HG03175 (cell line): ENCODE data around the gene MAN1C1.
"Not testable (repeated sequence)": the region's sequence is repeated elsewhere in the genome, so short reads cannot be mapped to it uniquely, and the experiment has no call there.

Experiments
- ATAC-seq: cut with Tn5 transposase; IDR thresholded peaks from one replicate; pipeline ENCODE4 v1.9.1; 2021; ENCODE audit warnings: mild to moderate bottlenecking, moderate library complexity; ENCODE audit not compliant: unreplicated experiment

MAN1C1 gene

GRCh38 chr1:25732821-25733220 lies 116.2 kb downstream of the MAN1C1 start:
- no peak for ATAC-seq

GRCh38 chr1:25733271-25733670 lies 116.7 kb downstream of the MAN1C1 start:
- no peak for ATAC-seq

DNA sequence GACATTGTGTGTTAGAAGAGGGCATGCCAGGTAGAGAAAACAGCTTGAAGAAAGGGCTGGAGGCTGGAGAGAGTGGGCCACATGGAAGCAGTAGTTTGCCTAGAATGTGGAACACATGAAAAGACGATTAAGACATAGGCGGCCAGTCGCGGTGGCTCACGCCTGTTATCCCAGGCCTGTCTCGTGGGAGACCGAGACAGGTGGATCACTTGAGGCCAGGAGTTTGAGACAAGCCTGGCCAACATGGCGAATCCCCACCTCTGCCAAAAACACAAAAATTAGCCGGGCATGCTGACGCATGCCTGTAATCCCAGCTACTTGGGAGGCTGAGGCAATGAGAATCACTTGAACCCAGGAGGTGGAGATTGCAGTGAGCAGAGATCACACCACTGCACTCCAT lies 118.4 kb downstream of the MAN1C1 start:
- not testable (repeated sequence) for ATAC-seq

DNA sequence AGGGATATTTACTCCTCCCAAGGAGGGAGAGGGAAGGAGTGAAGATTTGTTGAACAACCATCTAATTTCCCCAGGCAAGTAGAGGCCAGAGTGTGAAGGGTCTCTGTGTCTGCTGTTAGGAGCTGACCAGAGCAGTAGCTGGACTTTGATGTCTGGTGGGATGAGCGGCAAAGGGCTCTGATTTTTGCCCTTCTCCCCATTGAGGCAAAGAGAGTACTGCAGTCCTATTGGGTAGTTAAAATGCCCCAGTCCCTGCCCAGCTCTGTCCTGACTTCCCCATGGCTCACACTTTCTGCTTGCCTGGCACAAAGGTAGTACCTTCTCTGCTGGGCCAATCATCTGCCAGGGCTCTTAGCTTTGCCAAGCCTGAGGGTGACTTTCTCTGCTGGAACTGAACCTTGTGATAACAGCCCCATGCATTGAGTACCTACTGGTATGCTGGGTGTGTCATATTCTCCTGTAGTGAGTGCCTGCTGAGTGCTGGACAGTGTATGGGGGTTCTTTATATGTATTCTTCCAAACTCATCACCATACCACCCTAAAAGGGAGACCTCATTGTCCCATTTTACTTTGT lies 119.5 kb downstream of the MAN1C1 start:
- ATAC-seq = no peak

GRCh38 chr1:25737130-25737529 lies 120.5 kb downstream of the MAN1C1 start:
- no peak for ATAC-seq

GRCh38 chr1:25738499-25738898 lies 121.9 kb downstream of the MAN1C1 start:
- no peak for ATAC-seq

DNA sequence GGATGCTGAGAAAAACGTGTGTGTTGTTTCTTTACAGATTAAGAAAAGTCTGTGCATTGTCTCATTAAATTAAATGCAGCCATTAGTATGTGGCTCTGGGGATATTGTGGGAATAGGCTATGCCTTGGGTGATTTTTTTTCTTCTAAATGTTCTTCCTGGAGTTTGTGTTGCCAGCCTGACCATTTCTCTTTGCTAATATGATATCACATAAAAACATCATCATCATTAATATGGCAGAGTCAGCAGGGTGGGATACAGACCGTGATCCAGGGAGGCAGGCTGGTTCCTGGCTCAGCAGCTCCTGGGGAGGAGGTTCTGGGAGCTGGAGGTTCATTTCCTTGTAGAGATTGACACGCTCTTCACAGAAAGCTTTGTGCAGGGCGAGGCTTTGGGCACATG lies 122.8 kb downstream of the MAN1C1 start:
- no peak for ATAC-seq

DNA sequence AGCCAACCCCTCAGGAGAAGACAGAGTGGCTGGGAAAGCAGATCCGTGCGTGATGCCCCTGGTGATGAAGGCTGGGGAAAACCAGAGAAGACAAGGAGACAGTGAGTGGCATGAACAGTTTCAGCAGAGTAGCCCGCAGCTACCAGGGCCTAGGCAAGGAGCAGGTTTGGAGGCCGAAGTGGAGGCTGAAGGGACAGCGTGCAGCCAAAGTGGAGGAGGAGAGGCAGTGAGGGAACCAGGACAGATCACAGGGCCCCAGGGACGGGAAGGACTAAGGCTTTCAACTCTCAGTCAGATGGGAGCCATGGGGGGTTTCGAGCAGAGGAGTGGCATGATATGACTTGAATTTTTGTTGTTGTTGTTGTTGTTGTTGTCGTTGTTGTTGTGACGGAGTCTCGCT lies 123.5 kb downstream of the MAN1C1 start:
- no peak for ATAC-seq

DNA sequence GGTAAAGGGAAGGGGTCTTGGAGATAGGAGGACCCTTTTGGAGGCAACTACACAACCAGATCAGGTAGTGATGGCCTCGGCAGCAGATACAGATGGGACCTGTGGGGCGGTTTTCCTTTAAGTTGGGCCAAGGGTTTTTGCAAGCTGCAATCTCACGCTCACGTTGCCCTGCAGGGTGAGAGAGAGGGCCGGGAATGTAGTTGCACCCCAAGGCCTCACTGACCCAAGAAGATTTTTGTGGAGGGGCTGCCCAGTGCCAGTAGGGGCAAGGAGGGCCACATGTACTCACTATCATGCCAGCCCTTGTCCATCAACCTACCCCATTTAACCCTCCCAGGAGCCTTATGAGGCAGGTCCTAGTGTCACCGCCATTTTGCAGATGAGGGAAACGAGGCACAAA lies 125.7 kb downstream of the MAN1C1 start:
- no peak for ATAC-seq

DNA sequence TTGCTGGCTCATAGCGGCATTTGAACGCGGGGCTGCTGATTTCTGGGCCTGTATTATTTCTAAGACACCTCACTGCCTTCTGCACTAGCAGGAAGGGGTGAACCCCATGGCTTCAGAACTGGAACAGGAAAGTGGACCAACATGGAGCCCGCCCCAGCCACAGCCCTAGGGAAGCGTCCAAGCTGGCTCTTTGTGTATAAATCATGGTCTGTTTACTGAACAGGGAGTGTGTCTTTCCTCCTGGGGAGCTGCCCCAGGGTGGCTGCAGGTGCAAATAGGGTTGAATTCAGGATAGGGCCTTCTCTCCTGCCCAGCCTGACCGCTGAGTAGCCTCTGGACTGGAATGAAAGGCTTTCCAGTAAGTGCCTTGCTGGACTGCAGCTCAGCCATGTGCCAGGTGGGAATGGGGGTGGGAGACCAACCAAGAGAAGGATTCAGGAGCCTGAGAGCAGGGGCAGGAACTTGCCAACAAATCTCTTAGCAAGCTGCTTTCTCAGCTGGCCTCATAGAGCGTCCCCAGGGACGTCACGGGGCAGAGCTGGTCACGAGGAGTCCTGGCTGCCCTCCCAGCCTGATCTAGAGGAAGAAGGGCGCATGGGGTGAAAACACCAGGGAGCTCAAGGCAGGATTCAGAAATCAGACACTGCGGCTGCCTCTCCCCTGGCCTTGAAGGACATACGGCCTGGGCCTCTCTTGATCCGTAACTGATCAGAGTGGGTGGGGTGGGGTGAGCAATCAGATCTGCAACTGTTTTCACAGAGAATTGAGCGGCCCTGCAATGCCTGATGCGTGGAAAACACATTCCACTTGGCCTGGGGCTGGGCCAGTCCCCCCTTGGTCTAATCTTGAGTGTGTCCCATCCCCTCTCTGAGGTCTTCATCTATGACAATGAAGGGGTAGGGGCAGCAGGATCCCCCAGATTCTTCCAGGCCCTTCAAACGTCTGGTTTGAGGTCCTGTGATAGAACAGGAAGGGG lies 126.9 kb downstream of the MAN1C1 start:
- no peak for ATAC-seq

DNA sequence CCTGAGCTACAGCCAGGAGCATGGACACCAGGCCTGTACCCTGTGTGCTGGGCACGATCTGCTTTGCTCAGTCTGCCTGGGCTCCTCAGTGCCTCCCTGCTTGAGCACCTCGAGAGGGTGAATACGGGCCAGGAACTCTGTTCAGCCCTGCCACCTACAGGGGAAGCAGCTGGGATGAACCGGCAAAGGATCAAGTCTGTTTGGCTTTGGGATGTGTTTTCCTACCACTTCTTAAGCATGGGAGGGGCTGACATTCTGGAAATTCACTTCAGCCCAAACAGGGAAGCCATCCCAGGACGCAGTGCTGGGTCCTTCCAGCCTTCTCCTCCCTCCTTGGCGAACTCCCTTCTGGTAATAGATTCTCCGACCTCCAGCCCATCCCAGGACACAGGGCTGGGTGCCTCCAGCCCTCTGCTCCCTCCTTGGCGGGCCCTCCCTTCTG lies 127.6 kb downstream of the MAN1C1 start:
- ATAC-seq = no peak

- ATAC-seq = no peak
Measured at GRCh38 chr1:25744636-25745425, 128.2 kb downstream of the MAN1C1 start.

DNA sequence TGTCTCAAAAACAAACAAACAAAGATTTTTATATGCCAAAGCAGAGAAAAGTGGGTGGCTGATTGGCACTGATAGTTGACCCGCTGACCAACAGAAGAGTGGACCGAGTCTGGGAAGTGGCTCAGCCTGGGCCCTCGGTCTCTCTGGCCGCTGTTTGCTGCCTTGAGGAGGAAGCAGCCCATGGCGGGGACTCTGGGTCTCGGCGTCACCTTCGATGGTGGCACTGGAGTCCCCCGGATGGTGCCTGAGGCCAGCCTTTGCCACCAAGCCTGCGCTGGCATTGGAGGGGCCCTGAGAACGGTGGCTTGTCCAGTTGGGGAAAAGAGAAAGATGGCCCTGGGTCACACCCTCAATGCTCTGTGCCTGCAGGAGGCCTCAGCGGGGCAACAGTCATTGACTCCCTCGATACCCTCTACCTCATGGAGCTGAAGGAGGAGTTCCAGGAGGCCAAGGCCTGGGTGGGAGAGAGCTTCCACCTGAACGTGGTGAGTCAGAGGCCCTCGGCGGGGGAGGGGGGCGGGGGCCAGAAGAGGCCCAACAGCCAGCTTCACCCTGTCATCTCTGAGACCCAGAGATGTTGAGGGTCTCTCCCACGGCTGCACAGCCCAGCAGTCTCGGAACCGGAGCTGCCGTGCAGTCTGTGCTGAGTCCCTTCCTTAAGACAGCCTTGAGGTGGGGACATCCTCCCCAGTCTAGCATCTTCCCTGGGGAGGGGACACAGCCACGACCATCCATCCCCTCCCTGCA lies 129.9 kb downstream of the MAN1C1 start:
- ATAC-seq = no peak

- ATAC-seq = no peak
Measured at GRCh38 chr1:25747046-25747719, 130.6 kb downstream of the MAN1C1 start.

- ATAC-seq = no peak
Measured at GRCh38 chr1:25748531-25749205, 132.1 kb downstream of the MAN1C1 start.

GRCh38 chr1:25750923-25751605 lies 134.5 kb downstream of the MAN1C1 start:
- ATAC-seq = no peak

GRCh38 chr1:25754470-25755181 lies 138.0 kb downstream of the MAN1C1 start:
- no peak for ATAC-seq

GRCh38 chr1:25755475-25756125 lies 139.0 kb downstream of the MAN1C1 start:
- ATAC-seq = no peak
